Lower leg skin (tissue), 3 donors: ENCODE data around the gene MAP6.

ENCODE experiments used
- CTCF ChIP-seq, 3 donors: fragments of 450-650 bp; IDR thresholded peaks; one replicate each; pipeline ENCODE4 v1.5.1; 2016; ENCODE audit warnings: antibody characterized with exemption in 3 of 3, mild to moderate bottlenecking in 3 of 3, moderate library complexity in 2 of 3
- POLR2A ChIP-seq, 2 donors: fragments of 450-650 bp; IDR thresholded peaks; one replicate each; pipeline ENCODE4 v1.6.1; 2016 to 2017; ENCODE audit warnings: antibody characterized with exemption in 2 of 2, mild to moderate bottlenecking in 1 of 2, moderate library complexity in 1 of 2

GRCh38 chr11:75625021-75625420 lies 43.8 kb downstream of the MAP6 start:
- no peak for TF ChIP-seq CTCF (IDR thresholded peaks at IDR 0.05)
- TF ChIP-seq POLR2A (IDR thresholded peaks at IDR 0.05): no peak
